HG03159 (cell line): ENCODE data around the gene MATN3.
"Not testable (repeated sequence)": the region's sequence is repeated elsewhere in the genome, so short reads cannot be mapped to it uniquely, and the experiment has no call there.

Experiments used
- ATAC-seq: cut with Tn5 transposase; IDR thresholded peaks from one replicate; pipeline ENCODE4 v1.9.1; 2021; ENCODE audit warnings: mild to moderate bottlenecking, moderate library complexity; ENCODE audit not compliant: unreplicated experiment

The MATN3 gene

GRCh38 chr2:20012282-20013125 is at the start of gene MATN3:
Gene MATN3, minus strand, starts transcription at chr2:20012668. Its CDS starts 37 bp downstream, at chr2:20012631.
- no peak for ATAC-seq

GRCh38 chr2:20061940-20062339 is 49.5 kb upstream of the MATN3 start:
- no peak for ATAC-seq

GRCh38 chr2:20061476-20061875 is 49.0 kb upstream of the MATN3 start:
- no peak for ATAC-seq

- ATAC-seq, result no peak
Measured at GRCh38 chr2:20060106-20060505, 47.6 kb upstream of the MATN3 start.

- ATAC-seq, result no peak
Measured at GRCh38 chr2:20057268-20057667, 44.8 kb upstream of the MATN3 start.

- ATAC-seq, result no peak
Measured at GRCh38 chr2:20054931-20055330, 42.5 kb upstream of the MATN3 start.

GRCh38 chr2:20054119-20054518 is 41.7 kb upstream of the MATN3 start:
- ATAC-seq, result no peak

- ATAC-seq, result no peak
Measured at GRCh38 chr2:20052861-20053281, 40.4 kb upstream of the MATN3 start.

GRCh38 chr2:20052229-20052851 is 39.9 kb upstream of the MATN3 start:
- ATAC-seq, result no peak

GRCh38 chr2:20051532-20052228 is 39.2 kb upstream of the MATN3 start, which contains the start of gene LAPTM4A:
Gene LAPTM4A, minus strand, starts transcription at chr2:20051628. Its CDS starts 108 bp downstream, at chr2:20051520.
- ATAC-seq, result peak; percentile 95

- ATAC-seq, result peak; percentile 13
Measured at GRCh38 chr2:20050646-20051531, 38.4 kb upstream of the MATN3 start.

- ATAC-seq, result peak; percentile 37
Measured at GRCh38 chr2:20050104-20050645, 37.7 kb upstream of the MATN3 start.

- ATAC-seq, result no peak
Measured at GRCh38 chr2:20049637-20050036, 37.2 kb upstream of the MATN3 start.

GRCh38 chr2:20048488-20049448 is 36.3 kb upstream of the MATN3 start:
- no peak for ATAC-seq

GRCh38 chr2:20045712-20046292 is 33.3 kb upstream of the MATN3 start:
- ATAC-seq, result not testable (repeated sequence)

GRCh38 chr2:20044778-20045177 is 32.3 kb upstream of the MATN3 start:
- ATAC-seq, result no peak

- no peak for ATAC-seq
Measured at GRCh38 chr2:20042531-20042930, 30.1 kb upstream of the MATN3 start.

- ATAC-seq, result no peak
Measured at GRCh38 chr2:20040489-20041172, 28.2 kb upstream of the MATN3 start.
